HG03354 (cell line): ENCODE results near the gene CERS6.
"Not testable (repeated sequence)": the region's sequence is repeated elsewhere in the genome, so short reads cannot be mapped to it uniquely, and the experiment has no call there.

Experiments
- ATAC-seq: cut with Tn5 transposase; IDR thresholded peaks from one replicate; pipeline ENCODE4 v1.9.1; 2021; ENCODE audit warnings: mild to moderate bottlenecking; ENCODE audit not compliant: unreplicated experiment, poor library complexity, severe bottlenecking

The CERS6 gene

DNA sequence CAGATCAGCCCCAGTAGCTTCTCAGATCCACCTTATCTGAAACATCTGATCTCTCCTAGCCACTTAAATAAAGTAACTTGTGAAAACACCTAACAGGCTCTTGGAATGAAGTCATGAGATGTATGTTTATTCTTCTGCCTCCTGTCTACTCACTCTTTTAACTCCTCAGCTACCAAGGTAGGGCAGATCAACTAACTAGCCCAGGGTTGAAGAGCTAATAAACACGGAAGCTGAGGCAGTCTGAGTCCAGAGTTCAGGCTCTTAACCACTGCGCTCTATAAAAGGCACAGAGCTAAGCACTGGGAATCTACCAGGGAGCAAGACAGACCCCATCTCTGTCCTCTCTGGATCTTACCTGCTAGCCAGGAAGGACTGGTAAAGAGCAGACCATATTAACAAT, 37.1 kb downstream of the CERS6 start:
- not testable (repeated sequence) for ATAC-seq

DNA sequence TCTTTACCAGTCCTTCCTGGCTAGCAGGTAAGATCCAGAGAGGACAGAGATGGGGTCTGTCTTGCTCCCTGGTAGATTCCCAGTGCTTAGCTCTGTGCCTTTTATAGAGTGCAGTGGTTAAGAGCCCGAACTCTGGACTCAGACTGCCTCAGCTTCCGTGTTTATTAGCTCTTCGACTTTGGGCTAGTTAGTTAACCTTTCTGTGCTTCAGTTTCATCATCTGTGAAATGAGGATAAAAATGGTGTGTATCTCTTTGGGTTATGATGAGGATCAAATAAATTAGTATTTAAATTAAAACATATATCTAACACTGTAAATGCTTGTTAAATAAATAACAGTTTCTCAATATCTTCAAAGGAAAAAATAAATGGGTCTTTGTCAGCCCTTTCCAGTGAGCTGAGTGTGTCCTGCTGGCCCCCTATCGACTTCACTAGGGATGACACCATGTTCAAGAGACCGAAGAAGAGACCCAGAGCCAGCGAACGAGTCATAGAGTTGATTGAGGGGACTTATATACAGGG, 38.2 kb downstream of the CERS6 start:
- ATAC-seq = no peak

DNA sequence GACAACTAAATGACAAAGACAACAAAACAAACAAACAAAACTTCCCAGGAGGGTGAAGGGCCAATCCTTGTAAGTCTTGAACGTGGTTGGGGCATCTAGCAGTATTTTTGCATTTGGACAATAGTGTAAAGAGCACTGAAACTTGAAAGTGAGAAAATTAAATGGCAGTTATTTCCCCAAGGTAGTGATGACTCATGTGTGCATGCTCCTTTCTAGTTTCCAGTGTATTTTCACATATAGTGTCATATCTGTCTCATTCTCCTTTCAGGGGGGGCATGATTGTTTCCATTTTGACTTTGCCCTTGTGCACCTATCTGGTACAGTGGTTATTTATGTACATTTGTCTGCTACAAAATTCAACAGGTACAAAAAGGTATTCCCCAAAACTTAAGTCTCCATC, 39.5 kb downstream of the CERS6 start:
- ATAC-seq = peak; percentile 88

DNA sequence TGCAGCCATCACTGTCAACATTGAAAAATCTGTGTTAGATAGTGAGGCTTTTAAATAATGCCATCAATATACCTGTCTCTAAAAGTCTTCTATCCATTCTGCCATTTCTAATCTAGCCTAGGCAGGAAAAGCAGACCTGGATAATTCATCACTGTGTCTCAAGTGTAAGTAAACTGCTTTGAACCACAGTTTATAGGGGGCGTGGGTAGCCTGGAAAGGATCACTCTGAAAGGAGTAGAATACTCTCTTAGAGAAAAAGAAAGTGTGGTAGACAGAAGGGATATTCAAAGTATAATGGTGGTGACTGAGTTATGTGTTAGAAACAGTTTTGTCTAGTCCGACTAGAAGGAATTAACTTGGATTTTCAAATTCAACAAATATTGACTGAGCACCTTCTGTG, 40.8 kb downstream of the CERS6 start:
- ATAC-seq = no peak

DNA sequence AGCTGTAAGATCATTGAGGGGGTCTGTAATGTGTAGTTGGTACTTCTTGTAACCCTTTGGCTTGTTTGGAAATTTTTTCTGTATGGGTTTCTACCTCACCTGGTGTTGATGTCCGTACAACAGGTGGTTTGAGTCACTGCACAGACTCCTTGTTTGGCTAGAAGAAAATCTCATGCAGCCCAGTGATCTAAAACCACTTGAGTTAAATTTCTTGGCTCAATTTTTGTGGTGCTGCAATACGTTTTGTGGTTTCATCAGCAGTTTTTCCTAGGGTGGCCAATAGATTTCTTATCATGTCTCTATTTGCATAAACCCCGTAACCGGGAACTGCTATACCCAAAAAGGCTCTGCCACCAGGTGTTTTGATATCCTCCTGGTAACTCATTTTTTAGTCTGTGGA, 43.4 kb downstream of the CERS6 start:
- no peak for ATAC-seq

DNA sequence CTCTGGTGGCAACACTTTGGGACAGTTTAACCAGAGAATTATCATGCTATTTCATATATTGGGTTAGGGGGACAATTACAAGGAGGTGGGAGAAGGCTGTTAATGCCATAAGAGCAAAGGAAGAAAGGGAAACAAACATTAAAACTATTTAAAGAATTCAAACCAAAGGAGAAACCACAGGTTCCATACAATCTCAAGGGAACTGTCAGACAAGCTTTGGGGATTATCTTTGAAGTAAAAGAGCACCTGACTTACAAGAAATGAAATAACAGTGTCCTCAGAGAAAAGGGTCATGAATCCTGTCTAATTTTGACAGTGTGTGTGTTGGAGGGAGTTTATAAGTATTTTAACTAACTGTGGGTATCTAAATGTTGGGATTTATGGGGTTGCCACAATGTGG, 44.4 kb downstream of the CERS6 start:
- ATAC-seq = no peak

DNA sequence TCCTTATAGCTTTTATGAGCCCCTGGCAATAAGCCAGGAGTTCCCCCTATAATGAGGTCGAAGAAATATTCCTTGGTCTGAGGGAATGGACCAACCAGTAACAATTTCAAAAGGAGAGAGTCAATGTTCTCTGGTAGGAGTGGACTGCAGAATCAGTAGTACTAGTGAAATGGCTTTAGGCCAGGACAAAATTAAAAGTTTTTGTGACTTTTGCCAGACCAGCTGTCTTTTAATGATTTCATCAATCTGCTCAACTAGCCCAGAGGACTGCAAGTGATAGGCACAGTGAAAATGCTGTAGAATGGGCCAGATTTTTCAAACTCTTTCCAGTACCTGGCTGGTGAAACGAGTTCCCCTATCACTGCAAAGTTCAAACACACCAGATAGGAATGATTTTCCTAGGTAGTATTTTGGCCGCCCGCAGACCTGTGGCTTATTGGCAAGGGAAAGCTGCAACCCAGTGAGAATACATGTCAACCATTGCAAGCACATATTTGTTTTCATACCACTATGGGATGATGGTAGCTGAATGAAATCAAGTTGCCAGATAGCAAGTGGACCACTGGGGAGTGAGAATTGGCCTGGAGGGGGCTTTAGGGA, 45.5 kb downstream of the CERS6 start:
- no peak for ATAC-seq

DNA sequence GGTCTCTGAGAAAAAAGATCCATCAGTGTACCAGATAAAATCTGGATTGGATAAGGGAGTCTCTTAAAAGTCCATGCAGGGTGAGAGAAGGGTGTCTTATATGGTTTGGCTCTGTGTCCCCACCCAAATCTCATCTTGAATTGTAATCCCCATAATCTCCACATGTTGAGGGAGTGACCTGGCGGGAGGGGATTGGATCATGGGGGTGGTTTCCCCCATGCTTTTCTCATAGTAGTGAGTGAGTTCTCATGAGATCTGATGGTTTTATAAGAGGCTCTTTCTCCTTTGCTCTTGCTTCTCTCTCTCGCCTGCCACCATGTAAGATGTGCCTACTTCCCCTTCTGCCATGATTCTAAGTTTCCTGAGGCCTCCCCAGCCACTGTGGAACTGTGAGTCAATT, 46.8 kb downstream of the CERS6 start:
- ATAC-seq = not testable (repeated sequence)

DNA sequence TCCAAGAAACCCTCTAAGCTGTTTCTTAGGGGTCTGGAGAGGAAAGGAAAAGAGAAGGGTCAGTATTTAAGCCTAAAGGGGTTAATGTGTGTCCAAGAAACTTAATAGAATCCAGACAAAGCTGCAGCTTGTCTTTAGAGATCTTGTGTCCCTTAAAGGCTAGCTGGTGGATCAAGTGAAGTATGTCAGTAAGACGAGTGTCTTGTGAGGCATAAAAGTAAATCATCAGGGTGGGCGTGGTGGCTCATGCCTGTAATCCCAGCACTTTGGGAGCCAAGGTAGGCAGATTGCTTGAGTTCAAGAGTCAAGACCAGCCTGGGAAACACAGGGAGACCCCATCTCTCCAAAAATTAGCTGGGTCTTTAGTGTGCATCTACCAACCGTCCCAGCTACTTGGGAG, 47.8 kb downstream of the CERS6 start:
- no peak for ATAC-seq

DNA sequence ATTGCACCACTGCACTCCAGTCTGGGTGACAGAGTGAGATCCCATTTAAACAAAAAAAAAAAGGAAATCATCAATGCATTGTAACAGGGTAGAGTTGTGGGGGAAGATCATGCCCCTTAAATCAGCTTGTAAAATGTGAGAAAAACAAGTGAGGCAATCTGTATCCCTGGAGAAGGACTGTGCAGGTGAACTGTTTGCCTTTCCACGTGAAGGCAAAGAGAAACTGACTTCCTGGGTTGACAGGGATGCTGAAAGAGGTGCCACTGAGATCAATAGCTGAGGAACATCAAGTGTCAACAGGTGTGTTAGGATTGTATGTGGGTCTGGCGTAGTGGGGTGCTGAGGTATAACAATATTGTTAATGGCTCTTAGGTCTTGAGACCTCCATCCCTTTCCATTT, 48.3 kb downstream of the CERS6 start:
- ATAC-seq = no peak

DNA sequence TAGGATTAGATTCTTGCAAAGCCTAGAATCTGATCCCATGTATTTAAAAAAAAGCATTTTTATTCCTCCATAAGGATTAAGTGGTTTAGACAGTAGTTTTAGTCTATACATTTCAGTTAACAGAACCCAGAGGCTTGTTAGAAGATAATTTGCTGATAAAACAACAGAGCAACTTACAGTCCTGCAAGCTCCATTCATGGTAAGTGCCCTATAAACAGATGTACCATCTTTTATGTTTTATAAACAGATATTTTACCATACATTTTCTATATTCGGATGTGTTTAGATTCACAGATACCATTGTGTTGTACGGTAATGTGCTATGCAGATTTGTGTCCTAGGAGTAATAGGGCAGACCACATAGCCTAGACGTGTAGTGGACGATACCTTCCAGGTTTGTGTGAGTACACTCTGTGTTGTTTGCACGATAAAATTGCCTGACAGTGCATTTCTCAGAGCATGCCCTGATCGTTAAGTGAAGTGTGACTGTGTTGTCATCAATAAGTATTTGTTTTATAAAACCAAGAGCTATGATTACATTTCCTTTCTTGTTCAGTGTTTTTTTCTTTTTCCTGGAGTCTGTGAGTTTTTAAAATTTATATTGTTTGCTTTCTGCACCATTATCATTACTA, 54.2 kb downstream of the CERS6 start:
- ATAC-seq = no peak

DNA sequence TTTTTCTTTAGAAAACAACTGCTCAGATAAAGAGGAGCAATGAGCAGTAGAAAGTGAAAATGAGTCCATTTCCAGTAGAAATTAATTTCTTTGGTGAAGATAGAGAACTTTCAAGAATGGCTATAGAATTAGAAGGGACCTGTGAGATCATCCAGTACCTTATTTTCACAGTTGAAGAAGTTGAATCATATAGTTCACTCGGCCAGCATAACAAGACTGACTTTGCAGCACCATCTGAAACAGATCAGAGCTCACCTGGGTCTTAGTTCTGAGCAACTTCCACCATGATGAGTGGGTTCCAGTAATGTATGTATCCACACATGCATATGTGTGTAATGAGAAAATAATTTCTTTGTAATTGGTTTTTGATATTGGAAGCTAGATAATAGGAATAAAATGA, 58.6 kb downstream of the CERS6 start:
- no peak for ATAC-seq

DNA sequence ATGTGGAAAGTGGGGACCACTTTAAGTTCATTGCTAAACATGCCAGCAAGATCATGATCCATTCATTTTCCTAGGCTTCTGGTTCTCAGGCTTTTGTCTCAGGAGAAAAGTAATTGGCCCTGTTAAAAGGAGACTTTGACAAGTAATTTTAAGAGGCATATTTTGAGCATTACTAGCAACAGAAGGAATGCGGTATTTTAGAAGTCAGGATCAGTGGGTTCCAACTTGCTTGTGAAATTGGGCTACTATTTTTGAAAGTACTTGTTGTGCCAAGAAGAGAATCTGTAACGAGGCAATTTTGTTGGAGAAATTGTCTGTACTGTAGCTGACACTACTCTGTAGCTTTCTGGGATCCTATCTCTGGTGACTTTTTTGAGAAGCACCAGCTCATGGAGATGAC, 59.4 kb downstream of the CERS6 start:
- no peak for ATAC-seq

DNA sequence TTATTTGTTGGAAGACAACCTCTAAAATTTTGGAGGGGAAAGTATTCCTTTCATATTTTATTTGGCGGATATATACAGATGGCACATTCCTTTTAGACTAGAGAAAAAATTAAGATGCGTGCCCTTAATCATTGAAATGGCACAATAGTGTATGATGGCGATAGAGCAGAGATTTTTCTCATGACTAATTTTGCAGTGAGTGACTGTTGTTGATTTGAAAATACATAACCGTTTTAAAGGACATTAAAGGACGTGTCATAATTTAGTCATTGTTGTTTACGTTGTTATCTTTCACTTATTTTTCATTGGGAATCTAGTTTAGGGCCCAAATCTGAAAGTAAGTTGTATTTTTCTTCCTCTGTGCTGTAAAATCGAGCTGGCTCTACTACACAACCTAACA, 61.7 kb downstream of the CERS6 start:
- no peak for ATAC-seq

DNA sequence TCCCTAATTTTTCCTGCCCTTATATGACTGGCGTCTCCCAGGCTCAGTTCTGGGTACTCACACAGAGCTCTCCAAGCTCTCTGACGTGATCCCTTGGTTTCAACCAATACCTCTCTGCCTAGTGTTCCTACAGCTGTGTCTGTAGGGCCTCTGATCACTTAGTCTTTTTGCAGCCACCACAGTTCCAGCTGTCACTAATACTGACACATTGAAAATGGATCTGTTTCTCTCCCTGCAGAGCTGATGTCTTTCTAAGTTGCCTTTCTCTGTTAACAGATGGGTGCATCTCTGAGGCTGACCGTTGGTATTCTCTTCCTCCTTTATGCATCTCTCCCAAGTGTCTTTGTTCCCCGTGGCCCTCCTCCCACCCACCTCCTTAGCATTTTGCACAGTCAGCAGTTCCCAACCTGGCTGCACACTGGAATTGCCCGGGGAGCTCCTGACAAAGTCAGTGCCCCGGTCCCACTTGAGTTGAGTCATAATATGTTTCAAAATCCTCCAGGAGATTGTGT, 62.5 kb downstream of the CERS6 start:
- ATAC-seq = peak; percentile 53

DNA sequence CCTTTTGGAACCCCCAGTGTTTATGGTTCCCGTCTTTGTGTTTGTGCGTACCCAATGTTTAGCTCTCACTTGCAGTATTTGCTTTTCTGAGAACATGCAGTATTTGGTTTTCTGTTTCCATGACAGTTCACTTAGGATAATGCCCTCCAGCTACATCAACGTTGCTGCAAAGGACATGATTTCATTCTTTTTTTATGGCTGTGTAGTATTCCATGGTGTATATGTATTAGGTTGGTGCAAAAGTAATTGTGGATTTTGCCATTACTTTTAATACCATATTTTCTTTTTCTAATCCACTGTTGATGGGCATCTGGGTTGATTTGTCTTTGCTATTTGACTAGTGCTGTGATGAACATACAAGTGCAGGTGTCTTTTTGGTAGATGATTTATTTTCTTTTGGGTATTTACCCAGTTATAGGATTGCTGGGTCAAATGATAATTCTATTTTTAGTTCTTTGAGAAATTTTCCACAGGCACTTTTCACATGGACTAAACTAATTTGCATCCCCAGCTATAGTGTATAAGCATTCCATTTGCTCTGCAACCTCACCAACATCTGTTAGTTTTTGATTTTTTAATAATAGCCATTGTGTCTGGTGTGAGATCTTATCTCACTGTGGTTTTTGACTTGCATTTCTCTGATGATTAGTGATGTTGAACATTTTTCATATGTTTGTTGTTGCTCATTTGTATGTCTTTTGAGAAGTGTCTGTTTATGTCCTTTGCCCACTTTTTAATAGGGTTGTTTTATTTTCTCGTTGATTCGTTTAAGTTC, 63.6 kb downstream of the CERS6 start:
- peak; percentile 50 for ATAC-seq

DNA sequence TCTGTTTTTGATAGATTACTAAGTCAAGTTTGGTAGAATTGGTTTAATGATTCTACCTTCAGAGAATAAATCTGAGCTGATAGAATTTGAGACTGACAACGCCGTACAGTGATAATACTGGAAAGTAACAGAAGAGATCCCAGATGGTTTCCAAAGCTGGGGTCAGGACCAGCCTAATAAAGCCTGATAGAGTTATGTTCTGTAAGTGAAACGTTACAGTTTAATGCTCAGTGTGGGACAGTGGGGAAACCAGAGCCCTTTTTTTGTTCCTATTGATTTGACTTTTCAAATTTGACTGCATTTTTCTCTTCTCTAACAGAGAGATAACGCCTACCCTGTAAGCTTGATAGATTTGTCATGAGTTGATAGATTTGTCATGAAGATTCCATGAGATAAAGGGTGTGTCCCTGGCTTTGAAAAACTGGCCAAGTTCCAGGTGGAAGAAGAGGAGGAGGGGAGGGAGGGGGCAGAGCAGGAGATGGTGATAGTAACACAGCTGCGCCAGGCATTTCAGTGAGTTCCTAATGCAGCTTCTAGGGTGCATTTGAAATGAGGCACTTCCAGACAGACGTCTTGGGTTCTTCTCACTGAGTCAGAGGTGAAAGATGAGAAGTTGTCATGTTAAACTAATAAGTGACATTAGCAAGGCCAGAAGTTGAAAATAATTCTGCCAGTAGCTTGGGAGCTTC, 65.1 kb downstream of the CERS6 start:
- ATAC-seq = no peak

DNA sequence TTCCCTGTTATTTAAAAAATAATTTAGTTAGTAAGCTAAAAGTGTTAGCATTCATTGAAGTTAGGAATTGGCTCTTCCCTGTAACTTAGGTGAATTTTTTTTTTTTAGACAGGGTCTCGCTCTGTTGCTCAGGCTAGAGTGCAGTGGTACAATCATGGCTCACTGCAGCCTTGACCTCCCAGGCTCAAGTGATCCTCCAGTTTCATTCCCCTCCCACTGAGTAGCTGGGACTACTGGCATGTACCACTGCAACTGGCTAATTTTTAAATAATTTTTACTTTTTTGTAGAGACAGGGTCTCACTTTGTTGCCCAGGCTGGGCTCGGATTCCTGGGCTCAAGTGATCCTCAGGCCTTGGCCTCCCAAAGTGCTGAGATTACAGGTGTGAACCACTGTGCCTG, 66.4 kb downstream of the CERS6 start:
- ATAC-seq = no peak

DNA sequence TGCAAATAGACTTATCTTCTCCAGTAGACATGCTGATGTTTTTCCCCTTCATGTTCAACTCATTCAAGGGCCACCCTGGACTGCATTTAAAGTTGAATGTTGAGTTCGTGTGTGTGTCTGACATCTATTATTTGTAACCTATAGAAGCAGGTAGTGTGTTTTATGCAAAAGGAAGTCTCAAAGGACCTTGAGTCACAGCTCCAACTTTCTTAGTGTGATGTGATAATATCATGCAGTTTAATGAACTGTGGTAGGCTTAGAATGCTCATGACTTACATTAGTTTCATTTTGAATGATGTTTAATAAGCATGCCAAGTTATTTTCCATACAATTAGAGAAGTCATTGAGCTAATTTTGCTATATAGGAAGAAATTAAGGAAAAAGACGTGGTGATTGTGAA, 67.9 kb downstream of the CERS6 start:
- ATAC-seq = no peak

DNA sequence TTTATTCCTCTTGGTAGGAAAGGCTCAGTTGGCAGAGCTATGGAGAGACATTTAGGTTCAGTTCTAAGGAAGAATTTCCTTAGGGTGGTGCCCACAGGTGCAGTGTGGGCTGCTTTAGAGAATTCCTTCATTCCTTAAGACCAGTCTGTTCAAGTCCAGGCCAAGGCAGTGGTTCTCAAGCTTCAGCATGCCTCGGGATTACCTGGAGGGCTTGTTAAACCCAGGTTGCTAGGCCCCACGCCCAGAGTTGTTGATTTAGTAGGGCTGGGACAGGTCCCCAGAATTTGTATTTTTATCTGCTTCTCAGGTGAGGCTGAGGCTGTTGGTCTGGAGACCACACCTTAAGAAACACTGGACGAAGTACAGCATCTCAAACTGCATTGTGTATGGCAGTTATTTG, 68.9 kb downstream of the CERS6 start:
- ATAC-seq = no peak
